GM19372 (cell line): ENCODE measurements around the gene ROBO1.
"Not testable (repeated sequence)": the region's sequence is repeated elsewhere in the genome, so short reads cannot be mapped to it uniquely, and the experiment has no call there.

ENCODE experiments used
- ATAC-seq: cut with Tn5 transposase; IDR thresholded peaks from one replicate; pipeline ENCODE4 v1.9.1; 2021; ENCODE audit warnings: mild to moderate bottlenecking, low read depth, moderate library complexity; ENCODE audit not compliant: unreplicated experiment

Gene ROBO1

DNA sequence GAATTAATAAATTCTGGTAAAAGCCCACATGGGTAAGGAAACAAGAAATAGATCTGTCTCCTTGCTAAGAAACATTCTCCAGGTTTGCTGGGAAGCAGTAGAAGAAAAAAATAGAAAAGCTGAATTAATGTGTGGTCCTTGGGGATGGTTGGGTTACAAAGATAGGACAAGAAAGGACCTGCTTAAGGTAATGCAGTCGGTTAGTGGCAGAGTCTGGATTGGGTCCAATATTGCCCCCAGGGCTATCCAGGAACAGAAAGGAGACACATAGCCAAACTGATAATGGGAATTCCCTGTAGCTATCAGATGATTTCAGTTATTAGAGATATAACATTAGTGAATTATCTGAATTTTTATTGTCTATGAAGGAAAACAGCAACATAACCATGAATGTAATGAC is 584.3 kb downstream of the ROBO1 start:
- ATAC-seq: no peak

DNA sequence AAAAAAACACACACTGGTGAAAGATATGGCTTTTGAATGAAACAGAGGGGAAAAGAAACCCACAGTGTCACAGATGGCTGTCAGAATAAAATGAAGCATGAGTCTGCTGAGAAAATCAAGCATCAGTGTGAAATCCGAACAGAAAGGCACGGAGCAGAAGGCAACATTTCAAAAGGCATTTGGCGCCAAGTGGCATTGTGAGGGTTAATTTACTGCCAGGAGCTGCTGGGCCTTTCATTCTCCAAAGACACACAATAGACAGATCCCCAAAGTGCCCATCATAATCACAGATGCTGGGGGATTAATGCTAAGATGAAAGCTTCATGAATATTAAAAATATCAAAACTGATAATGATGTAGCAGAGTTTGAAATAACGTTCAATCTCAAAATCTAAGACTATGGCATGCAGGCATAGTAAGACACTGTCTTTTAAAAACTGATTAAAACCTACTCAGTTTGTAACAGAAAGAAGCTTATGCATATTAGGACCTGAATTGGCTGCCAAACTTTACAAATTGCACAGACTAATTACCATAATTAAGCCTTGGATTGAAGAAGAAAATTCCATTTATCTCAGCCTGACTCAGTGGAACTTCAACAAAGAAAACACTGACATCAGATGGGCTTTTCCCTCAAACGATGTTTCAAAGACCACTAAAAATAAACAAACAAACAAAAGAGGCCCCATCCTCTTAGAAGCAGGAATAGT is 589.2 kb downstream of the ROBO1 start:
- ATAC-seq: no peak

DNA sequence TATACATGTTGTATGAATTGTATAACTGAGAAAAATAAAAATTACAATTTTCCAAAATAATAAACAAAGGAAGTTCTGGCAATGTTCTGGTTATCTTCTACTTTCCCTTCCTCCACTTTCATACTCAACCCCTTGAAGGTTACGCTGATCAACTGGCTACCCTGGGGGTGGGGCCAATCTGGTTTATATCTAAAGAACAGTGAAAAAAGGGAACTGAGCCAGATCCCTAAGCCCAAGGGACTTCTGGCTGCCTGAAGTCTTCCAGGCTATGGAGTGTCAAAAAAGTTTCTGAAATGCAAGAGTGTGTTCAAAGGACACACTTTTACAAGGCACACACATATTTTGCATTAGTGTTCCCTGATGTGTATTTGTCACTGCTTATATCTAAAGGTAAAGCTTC is 591.9 kb downstream of the ROBO1 start:
- no peak for ATAC-seq

DNA sequence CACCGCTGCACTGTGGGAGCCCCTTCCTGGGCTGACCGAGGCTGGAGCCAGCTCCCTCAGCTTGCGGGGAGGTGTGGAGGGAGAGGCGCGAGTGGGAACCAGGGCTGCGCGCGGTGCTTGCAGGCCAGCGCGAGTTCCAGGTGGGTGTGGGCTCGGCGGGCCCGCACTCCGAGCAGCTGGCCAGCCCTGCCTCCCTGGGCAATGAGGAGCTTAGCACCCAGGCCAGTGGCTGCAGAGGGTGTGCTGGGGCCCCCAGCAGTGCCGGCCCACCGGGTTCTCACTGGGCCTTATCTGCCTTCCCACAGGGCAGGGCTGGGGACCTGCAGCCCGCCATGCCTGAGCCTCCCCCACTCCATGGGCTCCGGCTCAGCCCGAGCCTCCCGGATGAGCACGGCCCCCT is 594.5 kb downstream of the ROBO1 start:
- not testable (repeated sequence) for ATAC-seq

DNA sequence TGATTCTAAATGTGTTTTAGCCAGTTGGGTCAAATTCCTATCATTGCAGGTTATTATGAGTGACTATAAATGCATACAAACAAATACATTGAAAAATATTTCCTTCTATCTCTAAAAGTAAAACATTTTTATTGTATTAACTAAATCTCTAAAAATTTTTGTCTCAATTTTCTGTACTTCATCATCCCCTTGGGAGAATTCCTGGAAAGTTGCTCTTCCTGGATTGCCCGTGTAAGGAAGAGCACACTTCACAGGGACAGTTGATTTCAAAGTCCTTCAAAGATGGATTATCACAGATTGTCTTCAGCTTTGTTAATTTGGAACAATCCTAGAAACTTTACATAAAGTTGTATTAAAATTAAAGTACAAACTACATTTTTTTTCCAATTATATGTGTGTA is 595.6 kb downstream of the ROBO1 start:
- no peak for ATAC-seq

DNA sequence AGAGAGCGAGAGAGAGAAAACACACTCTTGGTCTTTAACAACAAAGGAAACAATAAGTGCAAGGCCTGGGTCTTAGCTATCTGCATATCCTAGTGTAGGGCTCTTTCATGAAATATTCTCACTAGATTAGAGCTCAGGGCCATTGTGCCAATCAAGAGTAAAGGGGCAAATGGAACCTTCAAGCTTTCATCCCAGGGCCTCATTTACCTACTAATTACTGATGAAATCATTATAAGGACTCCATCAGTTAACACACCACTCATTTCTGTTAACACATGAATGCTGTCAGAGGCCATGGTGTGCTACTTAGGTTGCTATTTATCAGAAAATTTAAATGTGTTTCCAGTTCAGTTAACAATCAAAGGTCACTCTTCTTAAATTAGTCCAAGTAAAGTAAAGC is 597.8 kb downstream of the ROBO1 start:
- ATAC-seq: no peak

DNA sequence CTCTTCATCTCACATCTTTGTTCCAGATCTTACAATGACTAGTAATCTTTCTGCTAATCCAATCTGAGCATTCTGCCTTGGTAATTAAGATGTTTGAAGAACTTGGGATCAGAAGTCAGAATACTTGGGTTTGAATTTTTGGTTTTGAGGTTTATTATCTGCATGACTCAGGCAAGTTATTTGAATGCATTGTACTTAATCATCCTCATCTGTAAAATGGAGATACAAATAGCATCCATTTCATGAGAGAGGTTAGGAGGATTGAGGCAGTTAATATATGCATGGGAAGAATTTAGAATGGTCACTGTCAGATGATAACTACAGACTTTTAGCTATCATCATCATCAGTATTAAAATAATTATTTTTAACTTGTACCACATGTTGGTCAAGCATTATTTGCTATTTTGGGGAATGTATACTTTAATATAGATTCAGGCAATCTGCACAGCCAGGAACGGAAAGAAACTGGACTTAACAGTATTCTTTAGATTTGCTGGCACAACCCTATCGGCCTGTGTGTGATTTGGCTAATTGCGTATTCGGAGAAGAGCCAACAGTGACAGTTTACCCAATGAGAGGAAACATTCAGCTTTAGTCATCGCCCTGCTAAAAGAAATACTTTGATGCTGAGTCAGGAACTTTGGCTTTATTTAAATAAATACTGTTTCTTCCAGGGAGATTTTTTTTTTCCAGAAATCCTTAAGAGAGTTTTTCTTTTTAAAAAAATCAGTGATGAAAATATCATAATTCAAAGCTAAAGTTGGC is 600.0 kb downstream of the ROBO1 start:
- no peak for ATAC-seq

DNA sequence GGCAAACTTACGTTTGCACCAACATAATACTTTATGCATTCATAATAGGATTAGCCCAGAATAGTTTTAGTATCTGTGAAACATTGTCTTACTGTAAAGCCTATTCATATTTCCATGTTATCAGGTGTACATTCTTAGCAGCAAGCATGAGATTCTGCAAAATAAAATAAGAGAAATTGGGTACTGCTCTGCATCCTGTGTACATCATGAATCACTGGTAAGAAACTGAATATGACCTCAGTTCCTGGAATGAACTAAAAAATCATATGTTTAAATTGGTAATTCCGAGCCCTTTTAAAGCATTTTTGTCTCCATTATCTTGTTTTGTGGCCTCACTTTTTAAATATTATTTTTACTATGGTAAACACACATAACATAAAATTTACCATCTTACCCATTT is 605.1 kb downstream of the ROBO1 start:
- ATAC-seq: no peak

DNA sequence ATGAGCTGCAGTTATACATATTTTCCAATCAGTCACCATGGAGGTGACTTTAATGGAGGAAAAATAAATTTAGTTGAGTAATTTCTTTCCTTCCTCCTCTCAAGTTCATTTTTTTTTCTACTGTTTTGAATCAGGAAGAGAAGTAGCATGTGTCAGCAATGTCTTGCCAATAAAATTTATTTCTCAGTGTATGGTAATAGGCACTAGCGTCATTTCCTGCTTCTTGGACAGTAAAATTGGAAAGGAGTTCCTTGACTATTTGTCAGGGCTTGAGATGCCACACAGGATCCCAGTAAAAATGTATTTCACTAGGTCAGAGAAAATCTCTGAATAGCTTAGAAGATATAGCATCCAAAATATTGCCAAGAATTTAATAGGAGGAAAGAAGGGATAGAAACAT is 605.9 kb downstream of the ROBO1 start:
- ATAC-seq: no peak

DNA sequence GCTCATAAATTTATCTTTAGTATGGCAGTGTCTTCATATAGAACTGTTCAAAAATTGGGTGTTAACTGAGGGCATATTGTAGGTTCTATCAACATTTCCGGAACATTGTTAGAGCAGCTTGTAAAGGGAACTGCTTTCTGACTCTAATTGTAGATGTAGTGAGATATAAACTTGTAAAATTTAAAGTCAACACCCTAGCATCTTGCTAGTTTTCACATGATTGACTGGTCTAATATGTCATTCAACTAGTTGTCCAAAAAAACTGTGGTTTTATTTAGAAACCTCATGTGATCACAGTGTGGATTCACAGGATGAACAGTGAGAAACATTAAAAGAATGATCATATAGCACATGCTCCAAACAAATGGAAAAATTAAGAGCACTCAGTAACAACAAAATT is 607.4 kb downstream of the ROBO1 start:
- ATAC-seq: no peak

DNA sequence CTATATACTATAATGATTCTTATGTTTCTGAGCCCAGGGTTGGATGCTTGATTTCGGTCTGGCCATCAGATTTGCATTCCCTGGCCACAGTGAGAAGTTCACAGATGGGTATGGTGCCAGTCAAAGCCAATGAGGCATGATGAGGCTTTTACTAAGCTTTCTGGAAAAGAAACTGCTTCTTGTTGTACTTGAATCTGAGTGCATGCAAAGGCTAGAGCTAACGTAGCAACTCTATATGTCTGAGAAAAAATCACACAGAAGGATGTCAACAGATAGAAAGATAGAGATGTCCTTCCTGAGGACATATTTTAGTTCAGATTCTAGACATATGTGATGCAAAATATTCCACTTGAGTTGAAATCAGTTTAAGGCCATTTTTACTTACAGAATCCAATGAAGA is 608.1 kb downstream of the ROBO1 start:
- ATAC-seq: no peak

DNA sequence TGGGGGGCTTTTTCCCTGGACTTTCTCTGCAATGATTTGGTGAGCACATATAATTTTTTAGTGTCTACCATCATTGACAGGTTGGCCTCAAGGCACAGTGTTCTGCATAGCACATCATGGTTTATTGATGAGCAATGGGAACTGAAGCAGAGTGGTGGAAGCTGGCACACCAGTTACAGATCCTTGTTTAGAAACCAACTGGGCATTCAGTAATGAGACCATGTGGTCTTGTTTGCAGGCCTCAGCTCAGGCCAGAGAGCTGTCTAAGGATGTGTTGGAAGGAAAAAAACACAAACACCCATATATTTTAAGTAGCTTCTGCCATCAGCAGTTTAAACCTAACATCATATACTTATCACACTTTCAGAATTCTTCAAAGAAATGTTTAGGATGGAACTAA is 610.6 kb downstream of the ROBO1 start:
- no peak for ATAC-seq

DNA sequence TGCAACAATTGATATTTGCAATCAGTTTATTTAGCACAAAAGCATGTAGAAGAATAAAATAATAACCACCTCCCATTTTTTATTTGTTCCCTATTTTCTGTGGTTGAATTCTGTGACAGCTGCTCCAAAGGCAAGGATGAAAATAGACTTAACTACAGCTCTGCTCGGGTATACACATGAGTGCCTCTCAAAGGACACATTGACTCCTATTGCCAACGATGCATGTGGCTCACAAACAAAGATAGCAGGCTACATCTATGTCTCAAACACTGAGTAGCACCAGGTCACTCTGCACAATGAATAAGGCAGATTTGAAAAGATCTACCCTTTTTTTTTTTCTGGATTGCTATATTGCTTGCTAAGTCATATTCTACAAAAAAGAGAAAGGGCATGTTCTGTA is 612.9 kb downstream of the ROBO1 start:
- no peak for ATAC-seq

DNA sequence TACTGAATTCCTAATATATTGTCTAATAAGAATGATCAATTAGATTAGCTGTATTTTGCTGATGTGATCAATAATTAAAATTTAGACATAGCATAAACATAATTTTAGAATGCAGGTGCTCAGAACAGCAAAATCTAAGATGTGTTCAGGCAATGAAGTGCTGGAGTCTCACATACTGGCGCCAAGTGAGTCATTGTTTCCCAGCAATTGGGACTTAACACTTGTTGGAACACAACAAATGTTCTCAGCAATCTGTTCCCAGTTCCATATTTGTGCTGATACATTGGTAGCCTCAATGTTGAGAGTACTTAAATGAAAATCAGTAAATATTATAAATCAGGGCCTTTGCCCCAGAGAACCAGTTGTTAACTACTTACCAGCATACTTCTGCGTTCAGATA is 619.0 kb downstream of the ROBO1 start:
- no peak for ATAC-seq

DNA sequence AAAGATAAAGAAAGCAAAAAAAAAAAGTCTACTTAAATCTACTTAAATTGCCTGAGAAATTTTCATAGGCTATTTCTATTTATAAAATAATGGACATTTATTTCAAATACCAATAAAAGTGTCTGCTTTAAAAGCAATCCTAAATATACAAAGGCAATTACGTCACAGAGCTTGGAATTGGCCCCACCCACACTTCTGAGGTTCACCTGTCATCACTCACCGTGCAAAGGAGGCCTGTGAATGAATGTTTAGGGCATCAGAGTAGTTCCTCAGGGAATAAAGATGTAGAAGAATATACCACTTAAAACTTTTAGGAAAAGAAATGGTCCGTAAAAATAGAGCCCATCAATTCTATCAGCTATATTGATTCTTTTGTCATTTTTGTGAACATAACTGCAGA is 621.8 kb downstream of the ROBO1 start:
- no peak for ATAC-seq

DNA sequence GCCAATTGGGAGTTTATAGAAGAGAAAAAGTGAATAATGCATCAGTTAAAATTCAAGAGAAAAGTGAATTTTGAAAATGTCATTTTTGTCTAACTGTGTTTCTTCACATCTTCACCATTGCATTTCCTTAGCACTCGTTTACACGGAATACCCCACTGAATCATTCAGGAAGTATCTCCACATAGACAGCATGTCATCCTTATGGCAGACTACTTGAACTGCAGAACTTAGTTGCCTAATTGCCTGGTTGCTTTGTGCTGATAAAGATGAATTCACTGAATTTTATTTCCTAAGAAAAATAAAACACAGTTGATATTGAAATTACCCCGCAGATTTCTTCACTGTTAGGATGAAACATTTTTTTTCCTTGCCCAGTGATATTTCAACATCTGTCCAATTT is 627.1 kb downstream of the ROBO1 start:
- no peak for ATAC-seq

DNA sequence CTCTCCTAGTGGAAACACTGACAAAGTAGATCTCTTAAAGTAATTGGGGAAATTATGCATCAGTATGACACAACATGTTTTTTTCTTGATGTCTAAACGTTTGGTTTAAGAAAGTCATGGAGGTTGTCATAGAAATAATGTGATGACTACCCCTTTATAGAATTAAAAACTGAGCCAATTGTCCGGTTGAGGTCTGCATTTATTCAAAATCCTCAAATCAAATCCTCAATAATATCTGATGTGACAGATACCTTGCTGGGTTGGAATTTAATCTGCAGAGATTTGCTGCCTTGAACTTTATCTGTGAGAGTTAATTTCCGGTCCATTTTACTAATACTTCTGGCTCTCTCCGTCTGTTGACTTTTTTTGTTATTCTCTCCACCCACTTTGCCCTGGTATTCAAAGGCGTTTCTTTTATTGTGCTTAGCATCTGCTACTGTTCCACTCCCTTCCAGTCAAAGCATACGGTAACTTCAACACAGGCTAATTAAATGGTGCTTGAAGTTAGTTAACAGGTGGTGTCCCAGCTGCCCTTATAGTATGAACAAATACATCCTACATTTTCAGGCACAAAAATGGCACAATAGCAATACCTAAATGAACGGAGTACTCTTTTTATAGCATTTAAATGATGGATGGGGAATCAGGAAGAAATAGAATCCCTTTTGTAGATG is 628.3 kb downstream of the ROBO1 start:
- ATAC-seq: no peak

DNA sequence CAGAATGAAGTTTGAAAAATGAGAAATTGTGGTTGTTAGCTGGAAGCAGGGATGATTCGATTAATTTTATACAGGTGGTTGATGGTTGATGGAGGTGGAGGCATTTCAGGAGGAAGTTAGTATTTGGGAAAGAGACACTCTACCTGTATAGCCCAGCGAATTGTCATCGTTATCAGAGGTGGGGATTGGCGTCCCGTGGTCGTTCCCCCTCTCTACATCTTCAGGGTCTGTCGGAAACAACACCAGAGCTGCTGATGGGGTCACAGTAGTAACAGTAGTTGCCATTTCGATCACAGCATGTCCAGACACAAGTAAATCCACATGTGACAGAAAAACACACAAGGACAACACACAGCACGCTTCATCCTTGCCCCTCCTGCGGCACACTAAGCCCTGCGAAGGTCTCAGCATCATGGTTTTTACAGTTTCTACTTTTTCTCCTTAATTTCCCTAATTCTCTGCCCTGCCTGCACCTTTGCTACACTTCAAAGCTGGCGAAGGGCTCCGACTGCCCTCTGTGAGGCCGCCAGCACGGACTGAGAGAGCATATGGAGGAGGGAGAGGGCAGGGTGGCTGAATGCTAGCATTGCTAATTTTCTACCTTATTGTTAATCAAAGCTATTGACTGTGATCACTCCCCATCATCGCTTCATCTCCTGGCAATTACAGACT is 642.3 kb downstream of the ROBO1 start:
- ATAC-seq: no peak

DNA sequence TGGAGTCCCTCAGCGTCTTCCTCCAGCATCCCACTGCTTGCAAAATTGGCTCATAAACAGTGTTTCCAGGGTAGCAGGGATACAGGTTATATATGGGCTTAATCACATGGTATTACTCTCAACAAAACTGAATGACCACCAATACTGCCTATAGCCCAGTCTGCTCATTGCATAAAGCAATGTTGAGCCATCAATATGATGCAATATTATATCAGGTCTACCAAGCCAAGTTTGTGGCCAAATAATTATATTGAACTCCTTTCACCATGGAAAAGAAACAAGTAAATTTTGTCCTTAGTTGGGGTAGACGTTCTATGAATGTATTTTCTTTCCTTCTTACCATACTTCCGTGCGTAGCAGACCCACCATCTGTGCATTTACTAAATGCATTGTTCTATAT is 652.3 kb downstream of the ROBO1 start:
- no peak for ATAC-seq

DNA sequence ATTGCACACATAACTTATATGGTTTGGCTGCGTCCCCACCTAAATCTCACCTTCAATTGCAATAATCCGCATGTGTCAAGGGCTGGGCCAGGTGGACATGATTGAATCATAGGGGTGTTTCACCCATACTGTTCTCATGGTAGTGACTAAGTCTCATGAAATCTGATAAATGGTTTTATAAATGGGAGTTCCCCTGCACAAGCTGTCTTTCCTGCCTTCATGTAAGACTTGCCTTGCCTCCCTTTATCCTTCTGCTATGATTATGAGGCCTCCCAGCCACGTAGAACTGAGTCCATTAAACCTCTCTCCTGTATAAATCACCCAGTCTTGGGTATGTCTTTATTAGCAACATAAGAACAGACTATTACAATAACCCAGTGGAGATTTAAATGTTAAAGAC is 653.9 kb downstream of the ROBO1 start:
- ATAC-seq: no peak

DNA sequence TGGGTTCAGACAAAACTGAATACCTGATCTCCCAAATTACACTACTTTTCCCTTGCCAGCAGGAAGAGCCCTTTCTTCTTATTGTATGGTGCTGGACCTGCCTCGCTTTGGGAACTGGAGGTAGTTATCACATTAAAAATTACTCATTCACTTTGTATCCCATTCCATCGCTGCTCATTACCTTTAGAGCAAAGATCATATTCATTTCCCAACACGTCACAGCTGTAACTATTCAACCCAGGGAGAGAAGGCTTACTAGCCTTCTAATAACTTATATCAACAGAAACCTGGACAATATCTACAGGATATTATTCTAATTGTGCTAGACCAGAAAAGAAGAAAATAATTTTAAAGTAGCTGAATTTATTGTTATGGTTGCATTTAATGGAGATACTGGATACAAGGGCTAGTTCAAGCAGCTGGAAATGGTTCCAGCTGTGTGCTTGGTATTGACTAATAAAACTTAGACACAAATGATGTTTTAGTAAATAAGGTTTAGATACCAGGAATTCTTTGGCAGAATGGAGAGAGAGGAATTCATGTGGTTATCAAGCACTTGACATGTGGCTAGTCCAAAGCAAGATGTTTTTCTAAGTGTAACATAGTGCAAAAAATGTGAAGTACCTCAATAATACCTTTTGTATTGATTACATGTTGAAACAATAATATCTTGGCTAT is 656.3 kb downstream of the ROBO1 start:
- no peak for ATAC-seq
